OCI-LY1 (cell line): ENCODE measurements around the gene CGB5.

Experiments
- H2AFZ ChIP-seq: fragments of 200-600 bp; sonication (generic), shearing (Covaris generic); 2 replicates; pipeline ENCODE4 v1.6.0; 2014; ENCODE audit warnings: antibody characterized with exemption, mild to moderate bottlenecking, low read length
- H3F3A ChIP-seq: fragments of 200-600 bp; sonication (generic), shearing (Covaris generic); 2 replicates; pipeline ENCODE4 v1.6.0; 2014; ENCODE audit warnings: mild to moderate bottlenecking, antibody characterized with exemption, low read length, moderate library complexity; ENCODE audit not compliant: insufficient read depth
- H3K27ac ChIP-seq: fragments of 200-600 bp; sonication (generic); 2 replicates; pipeline ENCODE4 v1.5.1; 2014; ENCODE audit warnings: low read length, mixed run types, mild to moderate bottlenecking, low read depth; ENCODE audit not compliant: poor library complexity, severe bottlenecking
- H3K27me3 ChIP-seq: fragments of 200-600 bp; sonication (generic); 2 replicates; pipeline ENCODE4 v1.6.0; 2014; ENCODE audit warnings: antibody characterized with exemption, mild to moderate bottlenecking, low read length, moderate library complexity; ENCODE audit not compliant: insufficient read depth
- H3K36me3 ChIP-seq: fragments of 200-600 bp; sonication (generic); 2 replicates; pipeline ENCODE4 v1.6.1; 2014; ENCODE audit warnings: mild to moderate bottlenecking, antibody characterized with exemption, low read length, moderate library complexity, mixed read lengths; ENCODE audit not compliant: insufficient read depth
- H3K4me1 ChIP-seq: fragments of 200-600 bp; sonication (generic); 2 replicates; pipeline ENCODE4 v1.5.1; 2014; ENCODE audit warnings: mild to moderate bottlenecking, low read length, moderate library complexity; ENCODE audit not compliant: insufficient read depth, severe bottlenecking
- H3K4me2 ChIP-seq: fragments of 200-600 bp; sonication (generic), shearing (Covaris generic); 2 replicates; pipeline ENCODE4 v1.6.1; 2014; ENCODE audit warnings: low read length
- H3K4me3 ChIP-seq: fragments of 200-600 bp; sonication (generic); 2 replicates; pipeline ENCODE4 v1.5.1; 2014; ENCODE audit warnings: low read length, low read depth, mild to moderate bottlenecking, mixed read lengths; ENCODE audit not compliant: poor library complexity, severe bottlenecking
- H3K79me2 ChIP-seq: fragments of 200-600 bp; shearing (Covaris generic); 2 replicates; pipeline ENCODE4 v1.6.1; 2016; ENCODE audit warnings: mixed run types, low read length, mixed read lengths; ENCODE audit not compliant: insufficient read depth
- H3K9ac ChIP-seq: fragments of 200-600 bp; sonication (generic), shearing (Covaris generic); 2 replicates; pipeline ENCODE4 v1.6.1; 2014; ENCODE audit warnings: mild to moderate bottlenecking, low read length, mixed read lengths
- H3K9me2 ChIP-seq: fragments of 200-600 bp; sonication (generic), shearing (Covaris generic); 2 replicates; pipeline ENCODE4 v1.6.1; 2014; ENCODE audit warnings: low read depth, mild to moderate bottlenecking, low read length, mixed read lengths
- H3K9me3 ChIP-seq: fragments of 200-600 bp; shearing (Covaris generic); 2 replicates; pipeline ENCODE4 v1.6.1; 2014; ENCODE audit warnings: low read length, mixed read lengths
- H4K20me1 ChIP-seq: fragments of 200-600 bp; sonication (generic), shearing (Covaris generic); 2 replicates; pipeline ENCODE4 v1.6.0; 2016; ENCODE audit warnings: mild to moderate bottlenecking, low read length; ENCODE audit not compliant: insufficient read depth
- EZH2 ChIP-seq: fragments of 200-600 bp; sonication (generic), shearing (Covaris generic); IDR thresholded peaks from 2 replicates; pipeline ENCODE4 v1.8.0; 2017; ENCODE audit warnings: borderline replicate concordance, mixed run types, mild to moderate bottlenecking, antibody characterized with exemption, low read length, moderate library complexity, mixed read lengths
- TF ChIP-seq, protein P1 (sequence below): fragments of 200-600 bp; sonication (generic), shearing (Covaris generic); IDR thresholded peaks from 2 replicates; pipeline ENCODE4 v1.5.1; 2017; ENCODE audit warnings: mild to moderate bottlenecking, antibody characterized with exemption, low read length, moderate library complexity, mixed read lengths

Gene CGB5

DNA sequence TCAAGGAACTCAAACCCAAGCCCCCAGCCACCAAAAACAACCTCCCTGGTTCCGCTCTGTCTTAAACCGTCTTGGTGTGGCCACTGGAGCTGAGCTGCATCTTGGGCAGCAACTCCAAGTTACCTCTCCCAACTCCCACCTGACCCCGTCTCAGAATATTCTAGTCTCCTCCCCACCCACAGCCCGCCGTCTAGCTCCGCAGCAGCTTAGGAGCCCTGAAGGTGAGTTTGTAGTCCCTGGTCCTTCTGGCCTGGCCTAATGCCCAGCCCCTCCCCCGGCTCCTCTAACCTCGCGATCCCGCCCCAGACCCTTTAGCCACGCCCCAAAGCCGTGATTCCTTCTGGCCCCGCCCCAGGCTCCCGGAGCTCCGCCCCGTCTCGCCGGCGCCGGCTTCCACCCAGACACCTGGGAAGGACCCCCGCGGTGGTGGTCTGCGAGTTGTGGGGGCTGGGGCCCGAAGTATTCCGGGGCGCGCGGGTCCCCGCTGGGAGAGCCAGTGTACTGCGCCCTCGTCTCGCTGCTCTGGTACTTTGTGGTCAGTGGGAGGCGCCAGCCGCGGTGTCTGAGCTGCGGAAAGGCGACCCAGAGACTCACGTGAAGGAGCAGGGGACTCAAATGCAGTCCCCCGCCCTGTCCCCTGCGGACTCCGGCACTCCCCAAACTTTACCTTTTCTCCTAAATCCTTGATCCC is 24.3 kb upstream of the CGB5 start:
- no peaks in the 10 kb centered on the region for H3K27me3 ChIP-seq
- no peaks in the 10 kb centered on the region for H3K9me2 ChIP-seq
- peak overlapping the region; percentile 70 for H3K4me2 ChIP-seq
- peaks cover 45% of the 10 kb centered on the region for H3K4me1 ChIP-seq
- H3K27ac ChIP-seq: no peak overlapping the region
- H3K79me2 ChIP-seq: no peaks in the 10 kb centered on the region
- no peaks in the 10 kb centered on the region for H4K20me1 ChIP-seq
- peaks cover 18% of the 10 kb centered on the region for H3K36me3 ChIP-seq
- H3K4me3 ChIP-seq: peak overlapping the region; percentile 60
- H3F3A ChIP-seq: no peaks in the 10 kb centered on the region
- peak overlapping the region; percentile 36; the same call in 1 of the 2 replicates for H3K9ac ChIP-seq
- no peaks in the 10 kb centered on the region for H3K9me3 ChIP-seq
- TF ChIP-seq, protein P1, sequence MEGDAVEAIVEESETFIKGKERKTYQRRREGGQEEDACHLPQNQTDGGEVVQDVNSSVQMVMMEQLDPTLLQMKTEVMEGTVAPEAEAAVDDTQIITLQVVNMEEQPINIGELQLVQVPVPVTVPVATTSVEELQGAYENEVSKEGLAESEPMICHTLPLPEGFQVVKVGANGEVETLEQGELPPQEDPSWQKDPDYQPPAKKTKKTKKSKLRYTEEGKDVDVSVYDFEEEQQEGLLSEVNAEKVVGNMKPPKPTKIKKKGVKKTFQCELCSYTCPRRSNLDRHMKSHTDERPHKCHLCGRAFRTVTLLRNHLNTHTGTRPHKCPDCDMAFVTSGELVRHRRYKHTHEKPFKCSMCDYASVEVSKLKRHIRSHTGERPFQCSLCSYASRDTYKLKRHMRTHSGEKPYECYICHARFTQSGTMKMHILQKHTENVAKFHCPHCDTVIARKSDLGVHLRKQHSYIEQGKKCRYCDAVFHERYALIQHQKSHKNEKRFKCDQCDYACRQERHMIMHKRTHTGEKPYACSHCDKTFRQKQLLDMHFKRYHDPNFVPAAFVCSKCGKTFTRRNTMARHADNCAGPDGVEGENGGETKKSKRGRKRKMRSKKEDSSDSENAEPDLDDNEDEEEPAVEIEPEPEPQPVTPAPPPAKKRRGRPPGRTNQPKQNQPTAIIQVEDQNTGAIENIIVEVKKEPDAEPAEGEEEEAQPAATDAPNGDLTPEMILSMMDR: peak; percentile 35; the same call in 1 of the 2 replicates
- no peak for TF ChIP-seq EZH2
- H2AFZ ChIP-seq: no peak overlapping the region

DNA sequence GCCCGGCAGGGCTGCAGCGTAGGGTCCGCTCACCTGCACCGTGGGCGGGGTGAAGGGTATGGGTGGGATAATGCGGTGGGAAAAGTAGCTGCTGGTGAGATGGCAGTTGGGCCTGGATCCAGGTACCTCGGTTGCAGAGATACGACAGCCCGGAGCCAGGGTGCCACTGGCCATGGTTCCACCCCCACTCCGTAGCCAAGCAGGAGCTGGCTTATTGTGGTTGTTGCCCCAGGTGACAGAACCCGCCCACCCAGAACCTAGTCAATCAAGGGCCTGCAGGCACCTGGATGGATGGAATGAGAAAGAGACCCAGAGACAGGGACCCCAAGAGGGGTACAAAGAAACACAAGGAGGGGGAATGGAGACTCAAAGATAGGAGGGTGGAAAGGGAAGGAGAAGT is 23.3 kb upstream of the CGB5 start:
- Histone ChIP-seq H3K79me2 (no peaks in the 10 kb centered on the region), H4K20me1 (no peaks in the 10 kb centered on the region), H3K27ac (no peak overlapping the region), H3F3A (no peaks in the 10 kb centered on the region), H3K9me2 (no peaks in the 10 kb centered on the region), H3K9me3 (no peaks in the 10 kb centered on the region), H3K9ac (no peak overlapping the region; the same call in 1 of the 2 replicates), H3K4me2 (peak overlapping the region; percentile 60; the same call in 1 of the 2 replicates), H3K4me1 (peaks cover 45% of the 10 kb centered on the region), H3K4me3 (no peak overlapping the region), H3K36me3 (peaks cover 9% of the 10 kb centered on the region), H2AFZ (no peak overlapping the region), H3K27me3 (no peaks in the 10 kb centered on the region)
- TF ChIP-seq, protein P1: no peak
- no peak for TF ChIP-seq EZH2

DNA sequence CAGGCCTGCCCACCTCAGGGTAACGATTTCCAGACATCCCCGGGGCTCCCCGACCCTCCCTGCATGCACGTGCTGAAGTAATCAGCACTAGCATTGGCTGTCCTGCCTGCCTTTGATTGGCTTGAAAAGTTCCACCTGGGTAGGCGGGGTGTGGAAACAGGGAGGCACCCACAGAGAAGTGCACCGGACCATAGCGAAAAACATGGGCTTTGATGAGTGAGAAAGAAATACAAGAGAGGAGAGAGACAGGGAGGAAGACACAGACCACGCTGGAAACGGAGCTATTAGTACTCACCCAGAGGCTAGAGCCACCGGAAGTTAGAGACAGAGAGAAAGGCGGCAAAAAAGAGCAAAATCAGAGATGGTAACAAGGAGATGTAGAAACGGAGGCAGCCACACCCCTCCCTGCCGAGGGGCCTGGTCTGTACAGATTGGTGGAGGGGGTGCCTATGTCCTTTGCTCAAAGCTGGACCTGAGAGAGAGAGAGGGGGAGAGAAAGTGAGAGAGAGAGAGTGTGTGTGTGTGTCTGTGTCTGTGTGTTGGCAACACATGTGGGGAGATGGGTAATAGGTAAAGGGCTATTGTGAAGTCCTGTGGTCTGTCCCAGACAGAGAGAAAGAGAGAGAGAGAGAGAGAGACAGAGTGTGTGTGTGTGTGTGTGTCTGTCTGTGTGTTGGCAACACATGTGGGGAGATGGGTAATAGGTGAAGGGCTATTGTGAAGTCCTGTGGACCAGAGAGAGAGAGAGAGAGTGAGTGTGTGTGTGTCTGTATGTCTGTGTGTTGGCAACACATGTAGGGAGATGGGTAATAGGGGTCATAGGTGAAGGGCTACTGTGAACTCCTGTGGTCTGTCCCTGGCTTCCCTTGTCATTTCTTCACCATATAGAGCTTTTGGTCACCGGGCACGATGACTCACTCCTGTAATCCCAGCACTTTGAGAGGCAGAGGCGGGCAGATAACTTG is 22.4 kb upstream of the CGB5 start:
- Histone ChIP-seq H3K36me3 (no peaks in the 10 kb centered on the region), H2AFZ (peak overlapping the region; percentile 75; the same call in 1 of the 2 replicates), H3K4me1 (peaks cover 45% of the 10 kb centered on the region), H3F3A (no peaks in the 10 kb centered on the region), H3K4me2 (peak overlapping the region; percentile 60), H3K9me2 (no peaks in the 10 kb centered on the region), H3K4me3 (peak overlapping the region; percentile 31), H3K79me2 (no peaks in the 10 kb centered on the region), H3K27ac (peak overlapping the region; percentile 57), H3K9me3 (no peaks in the 10 kb centered on the region), H4K20me1 (no peaks in the 10 kb centered on the region), H3K9ac (peak overlapping the region; percentile 31; the same call in 1 of the 2 replicates), H3K27me3 (no peaks in the 10 kb centered on the region)
- TF ChIP-seq, protein P1: no peak
- TF ChIP-seq EZH2: no peak
